ENCODE results near the gene TRIM44. TPM values are rescaled to one million over a fixed set of nuclear protein-coding genes. Genes with fewer than 3 reads are reported as not detected.

Gene TRIM44
- total RNA-seq, 1 donor from 2014 or later: 86.6 TPM

- TF ChIP-seq CTCF (IDR thresholded peaks at IDR 0.05; ENCODE audit: unreplicated experiment): no peak
- no peaks in the 10 kb centered on the region for H3K36me3 Mint-ChIP-seq
- peak within 1 kb of the TSS; percentile 84 for H3K4me3 Mint-ChIP-seq
- H3K9me3 Mint-ChIP-seq: no peaks in the 10 kb centered on the region
- H3K27ac Mint-ChIP-seq: peak within 1 kb of the TSS; percentile 85
- H3K27me3 Mint-ChIP-seq (ENCODE audit: low read depth): no peaks in the 10 kb centered on the region
- peak; percentile 61 to 75 for DNase-seq (ENCODE audit: low spot score in 2 of 2, unreplicated experiment in 2 of 2)
- peaks cover 47% of the 10 kb centered on the region for H3K4me1 Mint-ChIP-seq
These were observed 44.7 kb upstream of the TRIM44 start, which contains the start of gene FJX1 for GRCh38 chr11:35617687-35618496. TSS of gene FJX1 (plus strand) at chr11:35618460. CDS start at chr11:35618637, 177 bp downstream.

- H3K36me3 Mint-ChIP-seq: no peaks in the 10 kb centered on the region
- H3K27me3 Mint-ChIP-seq (ENCODE audit: low read depth): no peaks in the 10 kb centered on the region
- TF ChIP-seq CTCF (IDR thresholded peaks at IDR 0.05; ENCODE audit: unreplicated experiment): no peak
- H3K4me1 Mint-ChIP-seq: peaks cover 53% of the 10 kb centered on the region
- no peaks in the 10 kb centered on the region for H3K9me3 Mint-ChIP-seq
- peak; percentile 27 to 57 for DNase-seq (ENCODE audit: low spot score in 2 of 2, unreplicated experiment in 2 of 2)
- H3K4me3 Mint-ChIP-seq: peak overlapping the region; percentile 84
- no peak overlapping the region for H3K27ac Mint-ChIP-seq
These were observed 44.0 kb upstream of the TRIM44 start for GRCh38 chr11:35618497-35619115.

GRCh38 chr11:35619116-35619854 lies 43.3 kb upstream of the TRIM44 start:
- Mint-ChIP-seq H3K27me3 (ENCODE audit: low read depth) (no peaks in the 10 kb centered on the region), H3K36me3 (no peaks in the 10 kb centered on the region), H3K27ac (peak overlapping the region; percentile 88), H3K9me3 (no peaks in the 10 kb centered on the region), H3K4me3 (peak overlapping the region; percentile 84), H3K4me1 (peaks cover 60% of the 10 kb centered on the region)
- TF ChIP-seq CTCF (IDR thresholded peaks at IDR 0.05; ENCODE audit: unreplicated experiment): no peak
- peak; percentile 29 to 62 for DNase-seq (ENCODE audit: low spot score in 2 of 2, unreplicated experiment in 2 of 2)

- TF ChIP-seq CTCF (IDR thresholded peaks at IDR 0.05; ENCODE audit: unreplicated experiment): no peak
- Mint-ChIP-seq H3K9me3 (no peaks in the 10 kb centered on the region), H3K4me1 (peaks cover 64% of the 10 kb centered on the region), H3K27ac (peak overlapping the region; percentile 88), H3K27me3 (ENCODE audit: low read depth) (no peaks in the 10 kb centered on the region), H3K4me3 (peak overlapping the region; percentile 84), H3K36me3 (no peaks in the 10 kb centered on the region)
- peak in 1 of 2 experiments; percentile 61 for DNase-seq (ENCODE audit: low spot score in 2 of 2, unreplicated experiment in 2 of 2)
These were observed 42.5 kb upstream of the TRIM44 start for GRCh38 chr11:35619855-35620640.

- no peak for TF ChIP-seq CTCF (IDR thresholded peaks at IDR 0.05; ENCODE audit: unreplicated experiment)
- H3K4me1 Mint-ChIP-seq: peaks cover 61% of the 10 kb centered on the region
- H3K9me3 Mint-ChIP-seq: no peaks in the 10 kb centered on the region
- no peak for DNase-seq (ENCODE audit: low spot score in 2 of 2, unreplicated experiment in 2 of 2)
- H3K36me3 Mint-ChIP-seq: no peaks in the 10 kb centered on the region
- peak overlapping the region; percentile 97 for H3K27ac Mint-ChIP-seq
- no peaks in the 10 kb centered on the region for H3K27me3 Mint-ChIP-seq (ENCODE audit: low read depth)
- peak overlapping the region; percentile 68 for H3K4me3 Mint-ChIP-seq
These were observed 41.8 kb upstream of the TRIM44 start for GRCh38 chr11:35620795-35621194.
